K562 (cell line): ENCODE measurements around the gene STON1. TPM values are rescaled to one million over a fixed set of nuclear protein-coding genes. Genes with fewer than 3 reads are reported as not detected.

Experiments used
- ATAC-seq: fragments of 200-7000 bp; cut with Tn5 transposase; 3 replicates; pipeline ENCODE4 v1.9.1; 2020; ENCODE audit warnings: moderate library complexity
- BruUV-seq: library from RNA; stranded (reverse); fragments of 400-500 nt; replicated peaks from 2 replicates; lab custom pipeline; 2021; lab: Mats Ljungman, UMichigan
- CTCF ChIA-PET: fragments of 300-600 bp; formaldehyde crosslinking; extraction: SDS; loops from one replicate; lab custom pipeline; 2021; ENCODE audit warnings: low intra/inter-chr PET ratio; lab: Yijun Ruan, JAX
- POLR2A ChIA-PET: fragments of 300-600, 350-650 bp; sonication (Branson Sonifier 250); formaldehyde crosslinking; extraction: SDS; loops from one replicate; lab custom pipeline; 2021; ENCODE audit warnings: antibody characterized with exemption, inconsistent platforms; lab: Yijun Ruan, JAX
- DNase-seq, 4 experiments: peaks; one replicate each; pipeline versions ENCODE4 v3.0.0 to v3.0.0-alpha.2; 2011 to 2018; ENCODE audit warnings: low spot score in 3 of 4, mixed read lengths in 3 of 4; ENCODE audit errors: extremely low read depth in 1 of 4
- FAIRE-seq: peaks from 2 replicates; lab custom pipeline; 2011; peaks lifted over from hg19 to GRCh38; lab: Jason Lieb, UNC
- H2AFZ ChIP-seq: 2 replicates; pipeline ENCODE4 v1.6.0; 2011; ENCODE audit warnings: low read depth, low read length, control low read depth, inconsistent platforms
- H3K27ac ChIP-seq: fragments of 200-600 bp; 3 replicates; pipeline ENCODE4 v1.8.0; 2011; ENCODE audit warnings: low read depth, mild to moderate bottlenecking, control low read depth, inconsistent platforms, low read length, moderate library complexity, mixed read lengths; ENCODE audit errors: extremely low read depth
- H3K27me3 ChIP-seq, 2 experiments: fragments of 300-600 bp in 1 of 2; 2 replicates in 1 of 2; 3 replicates in 1 of 2; pipeline versions ENCODE4 v1.6.0 to v1.8.0; 2011; ENCODE audit warnings: inconsistent platforms in 2 of 2, low read length in 2 of 2, mild to moderate bottlenecking in 1 of 2, mixed read lengths in 1 of 2, moderate library complexity in 1 of 2; ENCODE audit not compliant: control insufficient read depth in 2 of 2, insufficient read depth in 2 of 2
- H3K36me3 ChIP-seq: fragments of 300-600 bp; 3 replicates; pipeline ENCODE4 v1.8.0; 2011; ENCODE audit warnings: mild to moderate bottlenecking, low read length, inconsistent platforms; ENCODE audit not compliant: control insufficient read depth, insufficient read depth
- H3K4me1 ChIP-seq, 2 experiments: fragments of 200-600 bp in 1 of 2; replicated peaks in 1 of 2; 2 replicates in 1 of 2; 3 replicates in 1 of 2; pipeline versions ENCODE4 v1.5.1 to v1.8.0; 2011; ENCODE audit warnings: inconsistent platforms in 2 of 2, low read length in 2 of 2, mild to moderate bottlenecking in 1 of 2, mixed read lengths in 1 of 2, moderate library complexity in 1 of 2; ENCODE audit not compliant: control insufficient read depth in 2 of 2, insufficient read depth in 2 of 2
- H3K4me2 ChIP-seq: 2 replicates; pipeline ENCODE4 v1.6.1; 2011; ENCODE audit warnings: low read length, control low read depth, inconsistent platforms, mixed read lengths; ENCODE audit not compliant: insufficient read depth
- H3K4me3 ChIP-seq: fragments of 200-600 bp; sonication (generic), shearing (Covaris generic); 2 replicates; pipeline ENCODE4 v1.5.1; 2016; ENCODE audit warnings: control low read depth, inconsistent platforms
- H3K79me2 ChIP-seq: fragments of 200-600 bp; 3 replicates; pipeline ENCODE4 v1.8.0; 2011; ENCODE audit warnings: low read length, inconsistent platforms; ENCODE audit not compliant: control insufficient read depth, insufficient read depth
- H3K9ac ChIP-seq, 2 experiments: 2 replicates each; pipeline versions ENCODE4 v1.6.0 to v1.6.1; 2011; ENCODE audit warnings: low read depth in 2 of 2, low read length in 2 of 2, control low read depth in 1 of 2, inconsistent platforms in 1 of 2, mild to moderate bottlenecking in 1 of 2, mixed read lengths in 1 of 2; ENCODE audit not compliant: insufficient read depth in 1 of 2
- H3K9me1 ChIP-seq: one replicate; pipeline ENCODE4 v1.6.0; 2011; ENCODE audit warnings: inconsistent platforms, mild to moderate bottlenecking, low read length, moderate library complexity; ENCODE audit not compliant: control insufficient read depth, insufficient read depth
- H3K9me3 ChIP-seq: replicated peaks from 2 replicates; pipeline ENCODE4 v1.5.1; 2011; ENCODE audit warnings: low read depth, low read length, inconsistent platforms; ENCODE audit not compliant: control insufficient read depth, insufficient read depth
- H4K20me1 ChIP-seq: replicated peaks from 2 replicates; pipeline ENCODE4 v1.6.1; 2011; ENCODE audit warnings: low read length, inconsistent platforms, mixed read lengths; ENCODE audit not compliant: control insufficient read depth, insufficient read depth
- BRF1 ChIP-seq: IDR thresholded peaks from 3 replicates; pipeline ENCODE4 v1.6.1; 2011; ENCODE audit warnings: borderline replicate concordance, mild to moderate bottlenecking; ENCODE audit not compliant: insufficient read length; ENCODE audit errors: extremely low read depth
- MCM3 ChIP-seq: fragments of 450-650 bp; IDR thresholded peaks from 2 replicates; pipeline ENCODE4 v1.6.1; 2016
- MEF2D ChIP-seq: conservative IDR thresholded peaks from 2 replicates; pipeline ENCODE4 v1.6.1; 2016; ENCODE audit warnings: low read depth, missing genetic modification characterization, missing compliant biosample characterization
- MYBL2 ChIP-seq, 2 experiments: fragments of 450-650 bp in 1 of 2; sonication (generic) in 1 of 2; formaldehyde crosslinking in 1 of 2; IDR thresholded peaks; 2 replicates each; pipeline versions ENCODE4 v1.6.1 to v1.8.1; 2017 to 2022; ENCODE audit warnings: borderline replicate concordance in 1 of 2, inconsistent platforms in 1 of 2, low read depth in 1 of 2, mild to moderate bottlenecking in 1 of 2, missing genetic modification reagents in 1 of 2, moderate library complexity in 1 of 2
- NBN ChIP-seq: fragments of 450-650 bp; IDR thresholded peaks from 2 replicates; pipeline ENCODE4 v1.6.1; 2016; ENCODE audit warnings: low read depth, mild to moderate bottlenecking
- NFIX ChIP-seq: fragments of 250-450 bp; sonication (Bioruptor Pico); IDR thresholded peaks from 2 replicates; pipeline ENCODE4 v1.4.0; 2020; ENCODE audit warnings: low read depth, mild to moderate bottlenecking, moderate library complexity
- PURB ChIP-seq: sonication (generic); formaldehyde crosslinking; IDR thresholded peaks from 2 replicates; pipeline ENCODE4 v1.9.0; 2021; ENCODE audit warnings: low read depth, mild to moderate bottlenecking, missing genetic modification reagents
- SMAD3 ChIP-seq: fragments of 450-650 bp; formaldehyde crosslinking; conservative IDR thresholded peaks from 2 replicates; pipeline ENCODE4 v1.4.0; 2020; ENCODE audit warnings: mild to moderate bottlenecking
- SMC3 ChIP-seq: conservative IDR thresholded peaks from 2 replicates; pipeline ENCODE4 v1.6.1; 2011; ENCODE audit warnings: low read depth, low read length, improper control_type of control experiment; ENCODE audit not compliant: insufficient read depth
- ZKSCAN3 ChIP-seq: fragments of 250-450 bp; sonication (Bioruptor Pico); IDR thresholded peaks from 2 replicates; pipeline ENCODE4 v1.4.0; 2020
- ZNF445 ChIP-seq: fragments of 250-450 bp; sonication (Bioruptor Pico); IDR thresholded peaks from 2 replicates; pipeline ENCODE4 v1.4.0; 2020; ENCODE audit warnings: low read depth, mild to moderate bottlenecking, moderate library complexity
- ZNF583 ChIP-seq: fragments of 250-450 bp; sonication (Bioruptor Pico); IDR thresholded peaks from 2 replicates; pipeline ENCODE4 v1.4.0; 2020
- WGBS: fragments of 100-300 bp; shearing (Covaris generic); methylation state at CpG from one replicate; pipeline ENCODE4 v1.1.6; 2016; ENCODE audit warnings: low coverage, mixed read lengths; ENCODE audit not compliant: insufficient coverage; ENCODE audit errors: missing lambda C conversion rate; 5-methylcytosine and 5-hydroxymethylcytosine counted together
- in situ Hi-C: fragments of 300-500 bp; cut with MboI; formaldehyde crosslinking; loops from 4 replicates; pipeline ENCODE4 v1.15.0; 2018; ENCODE audit warnings: inconsistent platforms, mixed read lengths
- intact Hi-C: fragments of 100-400 bp; cut with micrococcal nuclease; formaldehyde crosslinking; loops from 2 replicates; pipeline ENCODE4 v1.14.2; 2022
- polyA plus RNA-seq, 8 experiments: library from polyadenylated mRNA; depleted of rRNA in 4 of 8; stranded (reverse) in 5 of 8; unstranded in 3 of 8; fragments of >200 nt; fragmentation: Nextera tagmentation in 2 of 8; fragmentation: Illumina TruSeq in 1 of 8; extraction: Ambion mirVana in 2 of 8; extraction: Trizol in 1 of 8; gene quantifications; 2 replicates each; pipeline versions ENCODE4 v1.2.1 to v1.2.3, GENCODE V29; 2011 to 2014; ENCODE audit warnings: inconsistent platforms in 1 of 8, missing spikeins in 1 of 8
- total RNA-seq, 7 experiments: library from RNA; depleted of rRNA in 6 of 7; stranded (reverse); fragments of >200 nt in 6 of 7; fragmentation: Illumina TruSeq in 2 of 7; extraction: Trizol in 2 of 7; gene quantifications; 2 replicates each; pipeline versions ENCODE4 v1.2.1 to v1.2.3, GENCODE V29; 2011 to 2021; ENCODE audit warnings: low replicate concordance in 1 of 7
- TF ChIP-seq, protein P1 (sequence below), 2 experiments: fragments of 450-650 bp; IDR thresholded peaks; 2 replicates each; pipeline ENCODE4 v1.6.1; 2018; ENCODE audit warnings: mild to moderate bottlenecking in 2 of 2, low read depth in 1 of 2; ENCODE audit not compliant: partially characterized antibody in 2 of 2
- TF ChIP-seq, protein P2 (sequence below): fragments of 250-450 bp; sonication (Bioruptor Pico); IDR thresholded peaks from 2 replicates; pipeline ENCODE4 v1.5.0; 2020; ENCODE audit warnings: mild to moderate bottlenecking
- TF ChIP-seq, protein P3 (sequence below): fragments of 450-650 bp; IDR thresholded peaks from 2 replicates; pipeline ENCODE4 v1.6.1; 2018; ENCODE audit warnings: mild to moderate bottlenecking, low read depth; ENCODE audit not compliant: partially characterized antibody

Gene STON1
- total and polyA plus RNA-seq, 9 of the 15 experiments (the other 6 are each of a cell fraction or from before 2014, with no cell fraction given) = 0.07 to 1.2 (median 0.55) TPM

DNA sequence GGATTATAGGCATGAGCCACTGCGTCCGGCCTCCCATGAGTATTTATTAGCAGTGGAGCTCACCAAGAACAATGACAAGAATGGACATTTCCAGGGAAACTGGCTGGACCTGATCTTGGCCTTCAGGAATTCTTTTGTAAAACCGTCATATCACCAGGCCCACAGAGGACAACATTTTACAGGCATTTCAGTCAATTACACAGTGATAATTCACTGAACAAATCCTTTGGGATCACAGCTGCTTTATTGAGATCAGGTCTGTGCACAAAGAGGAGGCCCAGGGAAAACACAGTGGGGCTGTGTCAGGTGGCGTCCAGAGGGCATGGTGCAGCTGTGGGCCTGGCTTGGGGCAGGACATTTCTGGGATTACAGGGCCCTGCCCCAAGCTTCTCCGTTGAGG lies 57.6 kb downstream of the STON1 start:
- FAIRE-seq (no peak), DNase-seq (no peak), ATAC-seq (no peak)
- Histone ChIP-seq H3K4me1 (no peaks in the 10 kb centered on the region; a peak in 1 of 5 replicates), H3K4me3 (no peak overlapping the region), H2AFZ (no peak overlapping the region), H3K27ac (no peak overlapping the region), H4K20me1 (no peaks in the 10 kb centered on the region), H3K79me2 (no peaks in the 10 kb centered on the region), H3K9ac (no peak overlapping the region), H3K27me3 (peaks cover 0 to 7% of the 10 kb centered on the region in 2 experiments; a peak in 1 of 5 replicates), H3K9me1 (no peaks in the 10 kb centered on the region), H3K36me3 (no peaks in the 10 kb centered on the region), H3K9me3 (no peaks in the 10 kb centered on the region), H3K4me2 (no peak overlapping the region)
- ChIA-PET POLR2A (no interaction called here), CTCF (no interaction called here)
- BruUV-seq = no TSS peak
- TF ChIP-seq ZKSCAN3 (CRISPR knock-in tag) = no peak
- no peak for TF ChIP-seq SMC3
- TF ChIP-seq MCM3 = no peak
- TF ChIP-seq, protein P1, sequence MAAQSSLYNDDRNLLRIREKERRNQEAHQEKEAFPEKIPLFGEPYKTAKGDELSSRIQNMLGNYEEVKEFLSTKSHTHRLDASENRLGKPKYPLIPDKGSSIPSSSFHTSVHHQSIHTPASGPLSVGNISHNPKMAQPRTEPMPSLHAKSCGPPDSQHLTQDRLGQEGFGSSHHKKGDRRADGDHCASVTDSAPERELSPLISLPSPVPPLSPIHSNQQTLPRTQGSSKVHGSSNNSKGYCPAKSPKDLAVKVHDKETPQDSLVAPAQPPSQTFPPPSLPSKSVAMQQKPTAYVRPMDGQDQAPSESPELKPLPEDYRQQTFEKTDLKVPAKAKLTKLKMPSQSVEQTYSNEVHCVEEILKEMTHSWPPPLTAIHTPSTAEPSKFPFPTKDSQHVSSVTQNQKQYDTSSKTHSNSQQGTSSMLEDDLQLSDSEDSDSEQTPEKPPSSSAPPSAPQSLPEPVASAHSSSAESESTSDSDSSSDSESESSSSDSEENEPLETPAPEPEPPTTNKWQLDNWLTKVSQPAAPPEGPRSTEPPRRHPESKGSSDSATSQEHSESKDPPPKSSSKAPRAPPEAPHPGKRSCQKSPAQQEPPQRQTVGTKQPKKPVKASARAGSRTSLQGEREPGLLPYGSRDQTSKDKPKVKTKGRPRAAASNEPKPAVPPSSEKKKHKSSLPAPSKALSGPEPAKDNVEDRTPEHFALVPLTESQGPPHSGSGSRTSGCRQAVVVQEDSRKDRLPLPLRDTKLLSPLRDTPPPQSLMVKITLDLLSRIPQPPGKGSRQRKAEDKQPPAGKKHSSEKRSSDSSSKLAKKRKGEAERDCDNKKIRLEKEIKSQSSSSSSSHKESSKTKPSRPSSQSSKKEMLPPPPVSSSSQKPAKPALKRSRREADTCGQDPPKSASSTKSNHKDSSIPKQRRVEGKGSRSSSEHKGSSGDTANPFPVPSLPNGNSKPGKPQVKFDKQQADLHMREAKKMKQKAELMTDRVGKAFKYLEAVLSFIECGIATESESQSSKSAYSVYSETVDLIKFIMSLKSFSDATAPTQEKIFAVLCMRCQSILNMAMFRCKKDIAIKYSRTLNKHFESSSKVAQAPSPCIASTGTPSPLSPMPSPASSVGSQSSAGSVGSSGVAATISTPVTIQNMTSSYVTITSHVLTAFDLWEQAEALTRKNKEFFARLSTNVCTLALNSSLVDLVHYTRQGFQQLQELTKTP (IDR thresholded peaks at IDR 0.05; ENCODE audit: low read depth in 1 of 2, partially characterized antibody in 2 of 2) = no peak
- no peak for TF ChIP-seq ZNF445 (CRISPR knock-in tag)
- no peak for TF ChIP-seq MYBL2 (IDR thresholded peaks at IDR 0.05; ENCODE audit: low read depth)
- no peak for TF ChIP-seq MYBL2 (CRISPR knock-in tag; IDR thresholded peaks at IDR 0.05; ENCODE audit: borderline replicate concordance)
- TF ChIP-seq, protein P2, sequence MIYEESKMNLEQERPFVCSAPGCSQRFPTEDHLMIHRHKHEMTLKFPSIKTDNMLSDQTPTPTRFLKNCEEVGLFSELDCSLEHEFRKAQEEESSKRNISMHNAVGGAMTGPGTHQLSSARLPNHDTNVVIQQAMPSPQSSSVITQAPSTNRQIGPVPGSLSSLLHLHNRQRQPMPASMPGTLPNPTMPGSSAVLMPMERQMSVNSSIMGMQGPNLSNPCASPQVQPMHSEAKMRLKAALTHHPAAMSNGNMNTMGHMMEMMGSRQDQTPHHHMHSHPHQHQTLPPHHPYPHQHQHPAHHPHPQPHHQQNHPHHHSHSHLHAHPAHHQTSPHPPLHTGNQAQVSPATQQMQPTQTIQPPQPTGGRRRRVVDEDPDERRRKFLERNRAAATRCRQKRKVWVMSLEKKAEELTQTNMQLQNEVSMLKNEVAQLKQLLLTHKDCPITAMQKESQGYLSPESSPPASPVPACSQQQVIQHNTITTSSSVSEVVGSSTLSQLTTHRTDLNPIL = no peak
- TF ChIP-seq SMAD3 (CRISPR knock-in tag) = no peak
- no peak for TF ChIP-seq NFIX (CRISPR knock-in tag)
- no peak for TF ChIP-seq NBN
- TF ChIP-seq, protein P3, sequence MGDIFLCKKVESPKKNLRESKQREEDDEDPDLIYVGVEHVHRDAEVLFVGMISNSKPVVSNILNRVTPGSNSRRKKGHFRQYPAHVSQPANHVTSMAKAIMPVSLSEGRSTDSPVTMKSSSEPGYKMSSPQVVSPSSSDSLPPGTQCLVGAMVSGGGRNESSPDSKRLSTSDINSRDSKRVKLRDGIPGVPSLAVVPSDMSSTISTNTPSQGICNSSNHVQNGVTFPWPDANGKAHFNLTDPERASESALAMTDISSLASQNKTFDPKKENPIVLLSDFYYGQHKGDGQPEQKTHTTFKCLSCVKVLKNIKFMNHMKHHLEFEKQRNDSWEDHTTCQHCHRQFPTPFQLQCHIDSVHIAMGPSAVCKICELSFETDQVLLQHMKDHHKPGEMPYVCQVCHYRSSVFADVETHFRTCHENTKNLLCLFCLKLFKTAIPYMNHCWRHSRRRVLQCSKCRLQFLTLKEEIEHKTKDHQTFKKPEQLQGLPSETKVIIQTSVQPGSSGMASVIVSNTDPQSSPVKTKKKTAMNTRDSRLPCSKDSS = no peak
- TF ChIP-seq MEF2D (tag) = no peak
- no peak for TF ChIP-seq ZNF583 (CRISPR knock-in tag)
- TF ChIP-seq PURB (CRISPR knock-in tag) = no peak
- TF ChIP-seq BRF1 = no peak
- intact Hi-C loops = loop anchor here (5.0 kb wide), 1 partner anchor 140 kb away; no protein-coding TSS in a partner anchor
- whole genome bisulfite sequencing = 29% methylated on average over 5 of the region's 5 CpGs
- in situ Hi-C loops = no loop called here
